ENCODE measurements around the gene METTL25B.

GRCh38 chr1:156703741-156704140 lies 24.5 kb upstream of the METTL25B start:
- no peak for TF ChIP-seq POLR2A (IDR thresholded peaks at IDR 0.05; ENCODE audit: low read length)
- no peak for TF ChIP-seq GATA1 (IDR thresholded peaks at IDR 0.05; ENCODE audit: low read depth, low read length)

Data from erythroblast (primary cell).